Fibroblast of the aortic adventitia (primary cell): ENCODE data around the gene LEFTY1. TPM values are rescaled to one million over a fixed set of nuclear protein-coding genes. Genes with fewer than 3 reads are reported as not detected.

ENCODE experiments used
- DNase-seq: peaks from one replicate; pipeline ENCODE4 v3.0.0-alpha.2; 2010; ENCODE audit warnings: low read depth
- H3K4me3 ChIP-seq: 2 replicates; pipeline ENCODE4 v1.5.1; 2011; ENCODE audit warnings: low read depth, mild to moderate bottlenecking, control low read depth, low read length, moderate library complexity
- CTCF ChIP-seq: IDR thresholded peaks from 2 replicates; pipeline ENCODE4 v1.5.1; 2011; ENCODE audit warnings: mild to moderate bottlenecking, low read length, control low read depth, inconsistent platforms; ENCODE audit not compliant: insufficient read depth
- total RNA-seq: library from RNA; depleted of rRNA; stranded (reverse); fragments of >200 nt; gene quantifications from 2 replicates; pipeline ENCODE4 v1.2.3, GENCODE V29; 2012; ENCODE audit warnings: low replicate concordance

LEFTY1 gene
- total RNA-seq, 1 donor = not detected

GRCh38 chr1:225860107-225860506, 28.8 kb downstream of the LEFTY1 start:
- no peak for DNase-seq
- TF ChIP-seq CTCF = no peak

GRCh38 chr1:225859151-225859550, 29.8 kb downstream of the LEFTY1 start:
- no peak for TF ChIP-seq CTCF
- H3K4me3 ChIP-seq = no peak overlapping the region
- no peak for DNase-seq

More at GRCh38 chr1:225860107-225860506, 28.8 kb downstream of the LEFTY1 start:
- no peak overlapping the region for H3K4me3 ChIP-seq

- H3K4me3 ChIP-seq = no peak overlapping the region
- no peak for DNase-seq
- TF ChIP-seq CTCF = no peak
Observed at GRCh38 chr1:225857256-225857655, 31.7 kb downstream of the LEFTY1 start.

GRCh38 chr1:225855503-225856300, 33.2 kb downstream of the LEFTY1 start:
- no peak for DNase-seq
- TF ChIP-seq CTCF = no peak
- H3K4me3 ChIP-seq = no peak overlapping the region

- no peak for TF ChIP-seq CTCF
Observed at GRCh38 chr1:225853441-225853840, 35.5 kb downstream of the LEFTY1 start.

GRCh38 chr1:225852413-225853124, 36.4 kb downstream of the LEFTY1 start:
- TF ChIP-seq CTCF = no peak
- DNase-seq = no peak
- H3K4me3 ChIP-seq = no peak overlapping the region

More at GRCh38 chr1:225853441-225853840, 35.5 kb downstream of the LEFTY1 start:
- H3K4me3 ChIP-seq = no peak overlapping the region
- DNase-seq = no peak
